Umbilical cord (tissue), 2 donors: ENCODE data around the gene IER5L. TPM values are rescaled to one million over a fixed set of nuclear protein-coding genes. Genes with fewer than 3 reads are reported as not detected.

Source experiments
- DNase-seq: peaks from one replicate; pipeline ENCODE4 v3.0.0-alpha.2; 2015; ENCODE audit warnings: low spot score
- total RNA-seq: library from RNA; depleted of rRNA; stranded (reverse); fragments of >200 nt; gene quantifications from one replicate; pipeline ENCODE4 v1.2.3, GENCODE V29; 2014; ENCODE audit warnings: low replicate concordance; ENCODE audit not compliant: insufficient read depth

Gene IER5L
- 33.5 TPM for total RNA-seq

- peak; percentile 98 for DNase-seq
Observed at GRCh38 chr9:129177791-129178567, at the start of gene IER5L. IER5L (minus strand) TSS chr9:129178261; CDS start chr9:129178052, 209 bp downstream.

- DNase-seq = no peak
Observed at GRCh38 chr9:129227843-129228189, 49.8 kb upstream of the IER5L start.

GRCh38 chr9:129225815-129226214 is 47.8 kb upstream of the IER5L start:
- peak; percentile 96 for DNase-seq

- DNase-seq = no peak
Observed at GRCh38 chr9:129225490-129225778, 47.4 kb upstream of the IER5L start.

GRCh38 chr9:129224618-129225489 is 46.8 kb upstream of the IER5L start:
- DNase-seq = no peak

GRCh38 chr9:129223551-129224208 is 45.6 kb upstream of the IER5L start:
- DNase-seq = no peak

GRCh38 chr9:129222819-129223218 is 44.8 kb upstream of the IER5L start:
- no peak for DNase-seq

GRCh38 chr9:129221979-129222635 is 44.0 kb upstream of the IER5L start:
- DNase-seq = no peak

GRCh38 chr9:129221233-129221632 is 43.2 kb upstream of the IER5L start:
- DNase-seq = no peak

- DNase-seq = no peak
Observed at GRCh38 chr9:129220771-129221170, 42.7 kb upstream of the IER5L start.

- no peak for DNase-seq
Observed at GRCh38 chr9:129218918-129219317, 40.9 kb upstream of the IER5L start.

GRCh38 chr9:129218272-129218625 is 40.2 kb upstream of the IER5L start:
- no peak for DNase-seq

GRCh38 chr9:129213551-129213950 is 35.5 kb upstream of the IER5L start:
- DNase-seq = no peak

GRCh38 chr9:129211686-129212085 is 33.6 kb upstream of the IER5L start:
- DNase-seq = no peak

- no peak for DNase-seq
Observed at GRCh38 chr9:129210125-129210524, 32.1 kb upstream of the IER5L start.

GRCh38 chr9:129209580-129209979 is 31.5 kb upstream of the IER5L start:
- no peak for DNase-seq

- no peak for DNase-seq
Observed at GRCh38 chr9:129209109-129209508, 31.0 kb upstream of the IER5L start.

- DNase-seq = no peak
Observed at GRCh38 chr9:129208207-129209032, 30.4 kb upstream of the IER5L start.

- no peak for DNase-seq
Observed at GRCh38 chr9:129206905-129207304, 28.8 kb upstream of the IER5L start.

GRCh38 chr9:129206401-129206800 is 28.3 kb upstream of the IER5L start:
- DNase-seq = no peak

GRCh38 chr9:129204840-129205239 is 26.8 kb upstream of the IER5L start:
- no peak for DNase-seq
